NB4 (cell line): ENCODE results near the gene ALDOA.

Experiments used
- DNase-seq: peaks from one replicate; pipeline ENCODE4 v3.0.0; 2010; ENCODE audit warnings: low read depth
- H3K4me3 ChIP-seq: one replicate; pipeline ENCODE4 v1.5.1; 2011; ENCODE audit warnings: mild to moderate bottlenecking, low read depth, low read length, moderate library complexity
- MYC ChIP-seq: IDR thresholded peaks from 2 replicates; pipeline ENCODE4 v1.6.1; 2011; ENCODE audit warnings: low read depth, low read length
- POLR2A ChIP-seq: IDR thresholded peaks from 2 replicates; pipeline ENCODE4 v1.6.1; 2011; ENCODE audit warnings: mild to moderate bottlenecking; ENCODE audit not compliant: insufficient read length; ENCODE audit errors: extremely low read depth
- TF ChIP-seq, protein P1 (sequence below): IDR thresholded peaks from one replicate; pipeline ENCODE4 v1.5.1; 2012; ENCODE audit warnings: low read depth, low read length
- TF ChIP-seq, protein P2 (sequence below): IDR thresholded peaks from 2 replicates; pipeline ENCODE4 v1.6.1; 2011; ENCODE audit warnings: low read depth, low read length

Gene ALDOA

DNA sequence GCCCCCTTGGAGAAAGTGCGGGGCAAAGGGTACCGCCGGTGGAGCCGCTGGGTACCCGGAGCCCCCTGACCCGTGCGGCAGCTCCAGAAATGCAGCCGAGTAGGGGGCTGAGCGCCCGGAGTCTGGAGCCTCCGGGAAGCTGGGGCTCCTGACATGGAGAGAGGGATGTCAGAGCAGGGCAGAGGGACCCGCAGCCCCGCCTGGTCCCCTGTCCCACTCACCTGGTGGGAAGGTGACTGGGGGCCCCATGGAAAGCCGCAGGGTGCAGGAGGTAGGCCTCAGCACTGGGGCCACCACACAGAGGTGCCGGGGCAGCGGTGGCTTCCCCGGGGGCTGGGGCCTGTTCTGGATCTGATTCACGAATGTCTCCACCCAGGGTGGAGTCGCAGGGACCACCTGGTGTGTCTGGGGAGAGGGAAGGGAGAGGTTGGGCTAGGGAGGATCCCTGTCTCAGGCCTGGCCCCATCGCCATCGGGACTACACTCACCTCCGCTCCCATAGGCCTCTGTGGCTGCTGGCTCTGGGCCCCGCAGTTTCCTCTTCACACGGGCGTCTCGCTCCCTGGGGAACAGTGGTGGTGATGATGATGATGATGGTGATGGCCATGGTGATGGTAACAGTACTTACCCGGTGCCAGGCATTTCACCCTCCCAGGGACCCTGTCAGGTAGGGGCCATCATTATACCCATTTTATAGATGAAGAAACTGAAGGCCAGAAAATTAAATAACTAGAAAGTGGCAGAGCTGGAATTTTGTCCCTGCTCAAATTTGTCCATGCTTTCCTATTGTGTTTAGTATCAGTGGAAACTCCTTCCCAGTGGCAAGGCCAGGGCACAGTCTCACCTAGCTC is 21.0 kb downstream of the ALDOA start:
- no peak for DNase-seq
- TF ChIP-seq, protein P1, sequence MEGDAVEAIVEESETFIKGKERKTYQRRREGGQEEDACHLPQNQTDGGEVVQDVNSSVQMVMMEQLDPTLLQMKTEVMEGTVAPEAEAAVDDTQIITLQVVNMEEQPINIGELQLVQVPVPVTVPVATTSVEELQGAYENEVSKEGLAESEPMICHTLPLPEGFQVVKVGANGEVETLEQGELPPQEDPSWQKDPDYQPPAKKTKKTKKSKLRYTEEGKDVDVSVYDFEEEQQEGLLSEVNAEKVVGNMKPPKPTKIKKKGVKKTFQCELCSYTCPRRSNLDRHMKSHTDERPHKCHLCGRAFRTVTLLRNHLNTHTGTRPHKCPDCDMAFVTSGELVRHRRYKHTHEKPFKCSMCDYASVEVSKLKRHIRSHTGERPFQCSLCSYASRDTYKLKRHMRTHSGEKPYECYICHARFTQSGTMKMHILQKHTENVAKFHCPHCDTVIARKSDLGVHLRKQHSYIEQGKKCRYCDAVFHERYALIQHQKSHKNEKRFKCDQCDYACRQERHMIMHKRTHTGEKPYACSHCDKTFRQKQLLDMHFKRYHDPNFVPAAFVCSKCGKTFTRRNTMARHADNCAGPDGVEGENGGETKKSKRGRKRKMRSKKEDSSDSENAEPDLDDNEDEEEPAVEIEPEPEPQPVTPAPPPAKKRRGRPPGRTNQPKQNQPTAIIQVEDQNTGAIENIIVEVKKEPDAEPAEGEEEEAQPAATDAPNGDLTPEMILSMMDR = no peak
- TF ChIP-seq POLR2A = no peak
- no peak for TF ChIP-seq MYC
- TF ChIP-seq, protein P2, sequence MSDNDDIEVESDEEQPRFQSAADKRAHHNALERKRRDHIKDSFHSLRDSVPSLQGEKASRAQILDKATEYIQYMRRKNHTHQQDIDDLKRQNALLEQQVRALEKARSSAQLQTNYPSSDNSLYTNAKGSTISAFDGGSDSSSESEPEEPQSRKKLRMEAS = no peak

DNA sequence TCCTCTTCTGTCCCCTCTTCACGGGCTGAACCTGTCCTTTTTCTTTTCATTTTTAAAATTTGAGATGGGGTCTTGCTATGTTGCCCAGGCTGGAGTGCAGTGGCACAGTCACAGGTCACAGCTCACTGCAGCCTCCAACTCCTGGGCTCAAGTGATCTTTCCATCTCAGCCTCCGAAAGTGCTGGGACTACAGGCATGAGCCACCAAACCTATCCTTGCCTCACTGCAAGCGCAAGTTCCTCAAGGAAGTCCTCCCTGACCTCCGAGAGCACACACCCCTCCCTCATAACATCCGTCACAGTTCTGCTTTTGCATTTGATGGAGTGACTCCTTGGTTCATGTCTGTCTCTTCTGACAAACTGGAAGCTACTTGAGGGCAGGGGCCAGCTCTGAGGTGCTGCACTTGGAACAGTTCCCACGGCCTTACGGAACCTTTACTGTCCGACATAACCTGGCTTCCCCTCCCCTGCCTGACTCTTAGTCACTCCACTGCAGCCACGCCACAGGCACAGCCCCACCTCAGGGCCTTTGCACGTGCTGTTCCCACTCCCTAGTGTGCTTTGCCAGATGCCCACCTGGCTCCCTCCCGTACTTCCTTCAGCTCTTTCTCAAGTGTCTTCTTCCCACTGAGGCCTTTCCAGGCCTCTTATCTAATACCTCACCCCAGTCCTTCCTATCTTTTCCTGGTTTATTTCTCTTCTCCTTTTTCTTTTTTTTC is 21.8 kb downstream of the ALDOA start:
- no peak overlapping the region for H3K4me3 ChIP-seq
- TF ChIP-seq, protein P2 = no peak
- TF ChIP-seq, protein P1 = no peak
- TF ChIP-seq POLR2A = no peak
- no peak for TF ChIP-seq MYC
- DNase-seq = peak; percentile 61

More for the DNA sequence above, 21.0 kb downstream of the ALDOA start:
- H3K4me3 ChIP-seq = no peak overlapping the region

DNA sequence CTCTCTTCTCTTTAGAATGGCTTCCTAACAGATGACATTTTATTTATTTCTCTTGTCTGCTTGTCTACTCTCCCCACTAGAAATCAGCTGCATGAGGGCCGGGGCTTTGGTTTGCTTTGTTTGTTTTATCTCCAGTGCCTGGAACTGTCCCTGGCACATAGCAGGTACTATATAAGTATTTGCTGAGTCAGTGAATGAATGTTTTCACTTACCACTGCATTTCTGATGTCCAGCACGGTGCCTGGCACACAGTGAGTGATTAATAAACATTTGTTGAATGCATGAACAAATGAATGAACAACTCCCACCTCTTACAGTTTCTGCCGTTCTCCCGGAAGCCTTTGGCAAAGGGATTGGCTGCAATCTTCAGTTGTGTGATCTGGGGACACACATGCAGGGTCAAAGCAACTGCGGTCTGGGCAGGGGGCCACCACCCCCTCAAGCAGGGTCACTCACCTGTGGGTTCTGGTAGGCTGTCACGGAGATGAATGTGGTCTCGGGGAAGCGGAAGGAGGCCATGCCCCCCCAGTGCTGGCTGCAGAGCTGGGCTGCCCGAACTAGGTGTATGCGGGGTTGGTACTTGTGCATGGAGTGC is 22.8 kb downstream of the ALDOA start:
- DNase-seq = no peak
- TF ChIP-seq, protein P2 = no peak
- TF ChIP-seq, protein P1 = no peak
- TF ChIP-seq MYC (no peak), POLR2A (no peak)
- H3K4me3 ChIP-seq = no peak overlapping the region

DNA sequence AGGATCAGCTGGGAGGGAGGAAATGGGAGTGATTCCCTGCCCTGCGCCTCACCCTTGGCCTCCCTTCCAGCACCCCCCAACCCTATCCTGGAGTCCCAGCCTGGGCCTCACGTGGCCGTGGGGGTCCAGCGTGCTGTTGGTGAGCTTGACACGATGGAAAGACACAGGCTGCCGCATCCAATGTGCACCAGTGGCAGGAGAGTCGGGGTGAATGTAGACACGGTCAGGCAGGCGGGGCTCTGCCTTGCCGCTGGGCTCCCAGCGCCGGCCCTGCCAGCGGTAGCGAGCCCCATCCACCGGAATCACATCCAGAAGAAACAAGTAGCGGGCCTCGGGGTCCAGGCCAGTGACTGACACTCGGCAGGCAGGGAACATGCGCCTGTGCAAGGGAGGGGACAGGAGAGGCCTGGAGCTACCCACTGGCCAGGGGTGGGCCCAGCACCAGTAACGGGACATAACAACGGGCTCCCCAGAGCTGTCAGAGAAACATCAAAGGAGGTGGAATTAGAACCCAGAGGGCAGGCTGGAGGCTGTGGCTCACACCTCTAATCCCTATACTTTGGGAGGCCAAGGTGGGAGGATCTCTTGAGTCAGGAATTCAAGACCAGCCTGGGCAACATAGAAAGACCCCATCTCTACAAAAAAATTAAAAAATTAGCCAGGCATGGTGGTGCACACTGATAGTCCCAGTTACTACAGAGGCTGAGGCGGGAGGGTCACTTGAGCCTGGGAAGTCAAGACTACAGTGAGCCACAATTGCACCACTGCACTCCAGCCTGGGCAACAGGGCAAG is 23.5 kb downstream of the ALDOA start:
- TF ChIP-seq, protein P2 = no peak
- TF ChIP-seq POLR2A (no peak), MYC (no peak)
- TF ChIP-seq, protein P1 = no peak
- no peak for DNase-seq
- no peak overlapping the region for H3K4me3 ChIP-seq
